HEK293 (cell line): ENCODE data around the gene DRAP1.

Source experiments
- CTCF ChIA-PET: fragments of 350-600 bp; formaldehyde crosslinking; extraction: SDS; loops from one replicate; lab custom pipeline; 2021; ENCODE audit warnings: antibody characterized with exemption; lab: Yijun Ruan, JAX
- POLR2A ChIA-PET: fragments of 300-600 bp; formaldehyde crosslinking; extraction: SDS; loops from one replicate; lab custom pipeline; 2020; ENCODE audit warnings: antibody characterized with exemption, inconsistent platforms; lab: Yijun Ruan, JAX
- H3K27ac ChIP-seq: fragments of 200-500 bp; sonication (Bioruptor generic); 2 replicates; pipeline ENCODE4 v1.5.1; 2014; ENCODE audit warnings: low read depth, low read length, control low read depth, inconsistent platforms; ENCODE audit errors: extremely low read depth
- H3K36me3 ChIP-seq, 2 experiments: fragments of 200-500 bp in 1 of 2; sonication (Bioruptor generic) in 1 of 2; 1 replicate in 1 of 2; 2 replicates in 1 of 2; pipeline ENCODE4 v1.5.1; 2014 to 2017; ENCODE audit warnings: inconsistent platforms in 2 of 2, low read length in 2 of 2; ENCODE audit not compliant: control insufficient read depth in 2 of 2, insufficient read depth in 1 of 2
- H3K4me1 ChIP-seq: fragments of 200-500 bp; sonication (Bioruptor generic); 2 replicates; pipeline ENCODE4 v1.5.1; 2014; ENCODE audit warnings: mild to moderate bottlenecking, low read length, inconsistent platforms; ENCODE audit not compliant: control insufficient read depth, insufficient read depth
- H3K4me3 ChIP-seq: 2 replicates; pipeline ENCODE4 v1.5.1; 2011; ENCODE audit warnings: low read depth, mild to moderate bottlenecking, control low read depth, low read length, moderate library complexity
- H3K9me3 ChIP-seq: fragments of 200-500 bp; sonication (Bioruptor generic); 2 replicates; pipeline ENCODE4 v1.5.1; 2014; ENCODE audit warnings: low read depth, low read length, inconsistent platforms; ENCODE audit not compliant: control insufficient read depth, insufficient read depth
- HOXA7 ChIP-seq: sonication (generic); formaldehyde crosslinking; IDR thresholded peaks from 2 replicates; pipeline ENCODE4 v1.8.1; 2022; ENCODE audit warnings: missing genetic modification reagents, borderline replicate concordance
- KLF8 ChIP-seq: fragments of 450-650 bp; formaldehyde crosslinking; IDR thresholded peaks from 2 replicates; pipeline ENCODE4 v1.5.1; 2016; ENCODE audit warnings: missing biosample characterization, missing genetic modification characterization
- SALL2 ChIP-seq: fragments of 450-650 bp; formaldehyde crosslinking; IDR thresholded peaks from 2 replicates; pipeline ENCODE4 v1.5.0; 2017; ENCODE audit warnings: missing biosample characterization, mild to moderate bottlenecking, missing genetic modification characterization, borderline replicate concordance
- TCF7L2 ChIP-seq: IDR thresholded peaks from 2 replicates; pipeline ENCODE4 v1.6.1; 2011; ENCODE audit warnings: low read depth, mild to moderate bottlenecking, inconsistent platforms, low read length, moderate library complexity, borderline replicate concordance
- ZBTB17 ChIP-seq: fragments of 450-650 bp; formaldehyde crosslinking; IDR thresholded peaks from 2 replicates; pipeline ENCODE4 v1.5.1; 2016; ENCODE audit warnings: missing biosample characterization, missing genetic modification characterization
- ZFP37 ChIP-seq: fragments of 450-650 bp; formaldehyde crosslinking; IDR thresholded peaks from 2 replicates; pipeline ENCODE4 v1.5.1; 2016; ENCODE audit warnings: missing biosample characterization, missing genetic modification characterization
- ZNF138 ChIP-seq: fragments of 450-650 bp; formaldehyde crosslinking; IDR thresholded peaks from 2 replicates; pipeline ENCODE4 v1.5.1; 2016; ENCODE audit warnings: missing biosample characterization, missing genetic modification characterization, borderline replicate concordance
- ZNF16 ChIP-seq: fragments of 450-650 bp; formaldehyde crosslinking; IDR thresholded peaks from 2 replicates; pipeline ENCODE4 v1.5.1; 2016; ENCODE audit warnings: low read depth, missing biosample characterization, missing genetic modification characterization
- ZNF19 ChIP-seq: fragments of 450-650 bp; formaldehyde crosslinking; IDR thresholded peaks from 2 replicates; pipeline ENCODE4; 2016; ENCODE audit warnings: missing biosample characterization, missing genetic modification characterization, low read depth
- ZNF324 ChIP-seq: fragments of 450-650 bp; formaldehyde crosslinking; IDR thresholded peaks from 2 replicates; pipeline ENCODE4 v1.5.1; 2016; ENCODE audit warnings: missing biosample characterization, missing genetic modification characterization
- ZNF354C ChIP-seq: fragments of 450-650 bp; formaldehyde crosslinking; IDR thresholded peaks from 2 replicates; pipeline ENCODE4 v1.5.1; 2016; ENCODE audit warnings: missing biosample characterization, missing genetic modification characterization, low read depth, borderline replicate concordance
- ZNF366 ChIP-seq: fragments of 450-650 bp; formaldehyde crosslinking; conservative IDR thresholded peaks from 2 replicates; pipeline ENCODE4 v1.5.1; 2016; ENCODE audit warnings: missing biosample characterization, missing genetic modification characterization
- ZNF548 ChIP-seq: fragments of 450-650 bp; formaldehyde crosslinking; IDR thresholded peaks from 2 replicates; pipeline ENCODE4 v1.5.1; 2016; ENCODE audit warnings: missing biosample characterization, missing genetic modification characterization
- ZNF555 ChIP-seq: fragments of 450-650 bp; formaldehyde crosslinking; conservative IDR thresholded peaks from 2 replicates; pipeline ENCODE4 v1.5.1; 2017; ENCODE audit warnings: missing biosample characterization, mild to moderate bottlenecking, missing genetic modification characterization, inconsistent platforms
- ZNF571 ChIP-seq: fragments of 450-650 bp; formaldehyde crosslinking; IDR thresholded peaks from 2 replicates; pipeline ENCODE4 v1.5.0; 2017; ENCODE audit warnings: missing biosample characterization, missing genetic modification characterization
- ZNF747 ChIP-seq: fragments of 450-650 bp; formaldehyde crosslinking; IDR thresholded peaks from 2 replicates; pipeline ENCODE4 v1.5.1; 2016; ENCODE audit warnings: missing biosample characterization, missing genetic modification characterization
- ZNF768 ChIP-seq: fragments of 450-650 bp; formaldehyde crosslinking; IDR thresholded peaks from 2 replicates; pipeline ENCODE4 v1.5.1; 2018; ENCODE audit warnings: missing biosample characterization, mild to moderate bottlenecking, missing genetic modification characterization
- ZNF837 ChIP-seq: fragments of 450-650 bp; formaldehyde crosslinking; IDR thresholded peaks from 2 replicates; pipeline ENCODE4 v1.5.1; 2016; ENCODE audit warnings: missing biosample characterization, missing genetic modification characterization
- TF ChIP-seq, protein P1 (sequence below): fragments of 450-650 bp; formaldehyde crosslinking; IDR thresholded peaks from 2 replicates; pipeline ENCODE4 v1.5.1; 2016; ENCODE audit warnings: missing biosample characterization, missing genetic modification characterization, low read depth
- TF ChIP-seq, protein P2 (sequence below): fragments of 450-650 bp; formaldehyde crosslinking; IDR thresholded peaks from 2 replicates; pipeline ENCODE4 v1.5.1; 2016; ENCODE audit warnings: missing biosample characterization, missing genetic modification characterization, borderline replicate concordance
- TF ChIP-seq, protein P3 (sequence below): fragments of 450-650 bp; formaldehyde crosslinking; IDR thresholded peaks from 2 replicates; pipeline ENCODE4 v1.5.0; 2017; ENCODE audit warnings: missing biosample characterization, missing genetic modification characterization, borderline replicate concordance
- TF ChIP-seq, protein P4 (sequence below): sonication (generic); formaldehyde crosslinking; IDR thresholded peaks from 2 replicates; pipeline ENCODE4 v1.8.1; 2022; ENCODE audit warnings: mild to moderate bottlenecking, moderate library complexity, missing genetic modification reagents
- TF ChIP-seq, protein P5 (sequence below): fragments of 450-650 bp; formaldehyde crosslinking; IDR thresholded peaks from 2 replicates; pipeline ENCODE4 v1.5.1; 2016; ENCODE audit warnings: missing biosample characterization, missing genetic modification characterization
- TF ChIP-seq, protein P6 (sequence below): fragments of 450-650 bp; formaldehyde crosslinking; IDR thresholded peaks from 2 replicates; pipeline ENCODE4 v1.5.1; 2016; ENCODE audit warnings: missing biosample characterization, missing genetic modification characterization
- TF ChIP-seq, protein P7 (sequence below): IDR thresholded peaks from 2 replicates; pipeline ENCODE4 v1.6.1; 2011; ENCODE audit warnings: mild to moderate bottlenecking, low read depth, low read length, borderline replicate concordance

DRAP1 gene

DNA sequence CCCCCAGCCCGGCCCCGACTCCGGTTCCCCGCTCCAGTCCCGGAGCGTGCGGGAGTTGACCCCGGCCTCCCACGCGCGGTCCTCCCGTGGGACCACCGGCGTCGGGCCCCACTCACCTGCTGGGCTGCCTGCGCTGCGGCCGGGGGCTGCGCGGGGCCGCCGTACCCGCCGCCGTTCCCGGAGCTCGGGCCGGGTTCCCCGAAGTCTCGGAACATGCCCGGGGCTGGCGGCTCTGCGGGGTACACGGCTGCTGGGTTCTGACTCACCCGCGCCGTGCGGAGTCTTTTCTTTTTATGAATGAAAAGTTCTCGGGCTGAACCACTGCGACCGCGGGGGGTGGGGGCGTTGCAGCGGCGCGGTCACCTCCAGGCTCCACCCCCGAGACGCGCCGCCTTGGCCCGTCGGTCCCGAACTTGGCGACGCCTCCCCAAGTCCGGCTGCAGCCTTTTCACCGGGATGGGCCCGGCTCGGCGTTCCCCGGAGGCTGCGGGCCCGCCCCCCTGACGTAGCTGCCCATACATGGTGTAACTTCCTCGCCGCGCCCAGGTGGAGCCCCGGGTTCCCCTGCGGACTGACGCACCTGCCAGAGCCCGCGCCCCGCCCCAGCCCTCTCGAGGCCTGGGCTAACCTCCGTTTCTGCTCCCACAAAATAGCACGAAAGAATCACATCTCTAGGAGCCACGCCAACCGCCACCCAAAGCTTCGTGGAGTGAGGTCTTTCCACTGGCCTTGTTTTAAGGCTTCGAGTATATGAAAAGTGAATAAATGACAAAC is 18.9 kb upstream of the DRAP1 start, which contains the start of gene FOSL1:
Gene FOSL1 (minus strand): TSS at position 264 of the 774 bp plus-strand sequence. CDS start 49 bp downstream, at position 215.
- H3K9me3 ChIP-seq: no peaks in the 10 kb centered on the region
- H3K36me3 ChIP-seq: peaks cover 0 to 3% of the 10 kb centered on the region in 2 experiments; a peak in 1 of 3 replicates
- H3K4me1 ChIP-seq: no peaks in the 10 kb centered on the region
- H3K27ac ChIP-seq: peak within 1 kb of the TSS; percentile 25; the same call in 1 of the 2 replicates
- ChIA-PET CTCF (interaction anchor here (0.6 to 3.8 kb wide), 4 partner anchors 11 to 102 kb away, joined by 4 to 40 read pairs (median 18); partner anchors contain the start of genes CCDC85B and FIBP), POLR2A (interaction anchor here (0.7 to 4.9 kb wide), 4 partner anchors 10 to 41 kb away, joined by 3 to 74 read pairs (median 6); partner anchors contain the start of genes CCDC85B and FIBP)
- peak within 1 kb of the TSS; percentile 62 for H3K4me3 ChIP-seq
- no peak for TF ChIP-seq ZNF571
- no peak for TF ChIP-seq ZNF366 (tag by site-specific recombination)
- TF ChIP-seq, protein P1, sequence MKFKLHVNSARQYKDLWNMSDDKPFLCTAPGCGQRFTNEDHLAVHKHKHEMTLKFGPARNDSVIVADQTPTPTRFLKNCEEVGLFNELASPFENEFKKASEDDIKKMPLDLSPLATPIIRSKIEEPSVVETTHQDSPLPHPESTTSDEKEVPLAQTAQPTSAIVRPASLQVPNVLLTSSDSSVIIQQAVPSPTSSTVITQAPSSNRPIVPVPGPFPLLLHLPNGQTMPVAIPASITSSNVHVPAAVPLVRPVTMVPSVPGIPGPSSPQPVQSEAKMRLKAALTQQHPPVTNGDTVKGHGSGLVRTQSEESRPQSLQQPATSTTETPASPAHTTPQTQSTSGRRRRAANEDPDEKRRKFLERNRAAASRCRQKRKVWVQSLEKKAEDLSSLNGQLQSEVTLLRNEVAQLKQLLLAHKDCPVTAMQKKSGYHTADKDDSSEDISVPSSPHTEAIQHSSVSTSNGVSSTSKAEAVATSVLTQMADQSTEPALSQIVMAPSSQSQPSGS: no peak
- TF ChIP-seq, protein P2, sequence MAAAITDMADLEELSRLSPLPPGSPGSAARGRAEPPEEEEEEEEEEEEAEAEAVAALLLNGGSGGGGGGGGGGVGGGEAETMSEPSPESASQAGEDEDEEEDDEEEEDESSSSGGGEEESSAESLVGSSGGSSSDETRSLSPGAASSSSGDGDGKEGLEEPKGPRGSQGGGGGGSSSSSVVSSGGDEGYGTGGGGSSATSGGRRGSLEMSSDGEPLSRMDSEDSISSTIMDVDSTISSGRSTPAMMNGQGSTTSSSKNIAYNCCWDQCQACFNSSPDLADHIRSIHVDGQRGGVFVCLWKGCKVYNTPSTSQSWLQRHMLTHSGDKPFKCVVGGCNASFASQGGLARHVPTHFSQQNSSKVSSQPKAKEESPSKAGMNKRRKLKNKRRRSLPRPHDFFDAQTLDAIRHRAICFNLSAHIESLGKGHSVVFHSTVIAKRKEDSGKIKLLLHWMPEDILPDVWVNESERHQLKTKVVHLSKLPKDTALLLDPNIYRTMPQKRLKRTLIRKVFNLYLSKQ (tag by site-specific recombination): no peak
- TF ChIP-seq, protein P3, sequence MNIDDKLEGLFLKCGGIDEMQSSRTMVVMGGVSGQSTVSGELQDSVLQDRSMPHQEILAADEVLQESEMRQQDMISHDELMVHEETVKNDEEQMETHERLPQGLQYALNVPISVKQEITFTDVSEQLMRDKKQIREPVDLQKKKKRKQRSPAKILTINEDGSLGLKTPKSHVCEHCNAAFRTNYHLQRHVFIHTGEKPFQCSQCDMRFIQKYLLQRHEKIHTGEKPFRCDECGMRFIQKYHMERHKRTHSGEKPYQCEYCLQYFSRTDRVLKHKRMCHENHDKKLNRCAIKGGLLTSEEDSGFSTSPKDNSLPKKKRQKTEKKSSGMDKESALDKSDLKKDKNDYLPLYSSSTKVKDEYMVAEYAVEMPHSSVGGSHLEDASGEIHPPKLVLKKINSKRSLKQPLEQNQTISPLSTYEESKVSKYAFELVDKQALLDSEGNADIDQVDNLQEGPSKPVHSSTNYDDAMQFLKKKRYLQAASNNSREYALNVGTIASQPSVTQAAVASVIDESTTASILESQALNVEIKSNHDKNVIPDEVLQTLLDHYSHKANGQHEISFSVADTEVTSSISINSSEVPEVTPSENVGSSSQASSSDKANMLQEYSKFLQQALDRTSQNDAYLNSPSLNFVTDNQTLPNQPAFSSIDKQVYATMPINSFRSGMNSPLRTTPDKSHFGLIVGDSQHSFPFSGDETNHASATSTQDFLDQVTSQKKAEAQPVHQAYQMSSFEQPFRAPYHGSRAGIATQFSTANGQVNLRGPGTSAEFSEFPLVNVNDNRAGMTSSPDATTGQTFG (tag by site-specific recombination): no peak
- peak; percentile 90 for TF ChIP-seq ZBTB17 (tag by site-specific recombination)
- no peak for TF ChIP-seq ZNF548
- TF ChIP-seq, protein P4, sequence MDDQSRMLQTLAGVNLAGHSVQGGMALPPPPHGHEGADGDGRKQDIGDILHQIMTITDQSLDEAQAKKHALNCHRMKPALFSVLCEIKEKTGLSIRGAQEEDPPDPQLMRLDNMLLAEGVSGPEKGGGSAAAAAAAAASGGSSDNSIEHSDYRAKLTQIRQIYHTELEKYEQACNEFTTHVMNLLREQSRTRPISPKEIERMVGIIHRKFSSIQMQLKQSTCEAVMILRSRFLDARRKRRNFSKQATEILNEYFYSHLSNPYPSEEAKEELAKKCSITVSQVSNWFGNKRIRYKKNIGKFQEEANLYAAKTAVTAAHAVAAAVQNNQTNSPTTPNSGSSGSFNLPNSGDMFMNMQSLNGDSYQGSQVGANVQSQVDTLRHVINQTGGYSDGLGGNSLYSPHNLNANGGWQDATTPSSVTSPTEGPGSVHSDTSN (CRISPR knock-in tag): no peak
- TF ChIP-seq ZNF768 (tag by site-specific recombination): no peak
- TF ChIP-seq ZNF747 (tag by site-specific recombination): no peak
- no peak for TF ChIP-seq ZNF324 (tag by site-specific recombination)
- no peak for TF ChIP-seq ZNF138
- TF ChIP-seq ZFP37 (tag by site-specific recombination): no peak
- no peak for TF ChIP-seq ZNF555 (tag by site-specific recombination)
- peak; percentile 75; the same call in 1 of the 2 replicates for TF ChIP-seq KLF8 (tag by site-specific recombination)
- TF ChIP-seq ZNF19: no peak
- TF ChIP-seq ZNF354C (tag by site-specific recombination): no peak
- TF ChIP-seq, protein P5, sequence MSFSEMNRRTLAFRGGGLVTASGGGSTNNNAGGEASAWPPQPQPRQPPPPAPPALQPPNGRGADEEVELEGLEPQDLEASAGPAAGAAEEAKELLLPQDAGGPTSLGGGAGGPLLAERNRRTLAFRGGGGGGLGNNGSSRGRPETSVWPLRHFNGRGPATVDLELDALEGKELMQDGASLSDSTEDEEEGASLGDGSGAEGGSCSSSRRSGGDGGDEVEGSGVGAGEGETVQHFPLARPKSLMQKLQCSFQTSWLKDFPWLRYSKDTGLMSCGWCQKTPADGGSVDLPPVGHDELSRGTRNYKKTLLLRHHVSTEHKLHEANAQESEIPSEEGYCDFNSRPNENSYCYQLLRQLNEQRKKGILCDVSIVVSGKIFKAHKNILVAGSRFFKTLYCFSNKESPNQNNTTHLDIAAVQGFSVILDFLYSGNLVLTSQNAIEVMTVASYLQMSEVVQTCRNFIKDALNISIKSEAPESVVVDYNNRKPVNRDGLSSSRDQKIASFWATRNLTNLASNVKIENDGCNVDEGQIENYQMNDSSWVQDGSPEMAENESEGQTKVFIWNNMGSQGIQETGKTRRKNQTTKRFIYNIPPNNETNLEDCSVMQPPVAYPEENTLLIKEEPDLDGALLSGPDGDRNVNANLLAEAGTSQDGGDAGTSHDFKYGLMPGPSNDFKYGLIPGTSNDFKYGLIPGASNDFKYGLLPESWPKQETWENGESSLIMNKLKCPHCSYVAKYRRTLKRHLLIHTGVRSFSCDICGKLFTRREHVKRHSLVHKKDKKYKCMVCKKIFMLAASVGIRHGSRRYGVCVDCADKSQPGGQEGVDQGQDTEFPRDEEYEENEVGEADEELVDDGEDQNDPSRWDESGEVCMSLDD (tag by site-specific recombination): no peak
- TF ChIP-seq ZNF16 (tag by site-specific recombination): no peak
- no peak for TF ChIP-seq ZNF837 (tag by site-specific recombination)
- TF ChIP-seq SALL2: no peak
- TF ChIP-seq, protein P6, sequence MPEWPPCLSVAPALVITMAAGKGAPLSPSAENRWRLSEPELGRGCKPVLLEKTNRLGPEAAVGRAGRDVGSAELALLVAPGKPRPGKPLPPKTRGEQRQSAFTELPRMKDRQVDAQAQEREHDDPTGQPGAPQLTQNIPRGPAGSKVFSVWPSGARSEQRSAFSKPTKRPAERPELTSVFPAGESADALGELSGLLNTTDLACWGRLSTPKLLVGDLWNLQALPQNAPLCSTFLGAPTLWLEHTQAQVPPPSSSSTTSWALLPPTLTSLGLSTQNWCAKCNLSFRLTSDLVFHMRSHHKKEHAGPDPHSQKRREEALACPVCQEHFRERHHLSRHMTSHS (tag by site-specific recombination): no peak
- TF ChIP-seq, protein P7, sequence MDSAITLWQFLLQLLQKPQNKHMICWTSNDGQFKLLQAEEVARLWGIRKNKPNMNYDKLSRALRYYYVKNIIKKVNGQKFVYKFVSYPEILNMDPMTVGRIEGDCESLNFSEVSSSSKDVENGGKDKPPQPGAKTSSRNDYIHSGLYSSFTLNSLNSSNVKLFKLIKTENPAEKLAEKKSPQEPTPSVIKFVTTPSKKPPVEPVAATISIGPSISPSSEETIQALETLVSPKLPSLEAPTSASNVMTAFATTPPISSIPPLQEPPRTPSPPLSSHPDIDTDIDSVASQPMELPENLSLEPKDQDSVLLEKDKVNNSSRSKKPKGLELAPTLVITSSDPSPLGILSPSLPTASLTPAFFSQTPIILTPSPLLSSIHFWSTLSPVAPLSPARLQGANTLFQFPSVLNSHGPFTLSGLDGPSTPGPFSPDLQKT: no peak
- no peak for TF ChIP-seq TCF7L2
- no peak for TF ChIP-seq HOXA7 (CRISPR knock-in tag)
